Midbrain (tissue), 1 donor: ENCODE results near the gene RAET1G.
"Not testable (repeated sequence)": the region's sequence is repeated elsewhere in the genome, so short reads cannot be mapped to it uniquely, and the experiment has no call there.

Experiments used
- DNase-seq: peaks from one replicate; lab custom pipeline; 2025; lab: John Stamatoyannopoulos, UW

The RAET1G gene

GRCh38 chr6:149913540-149914240, 9.2 kb downstream of the RAET1G start:
- DNase-seq, result no peak

GRCh38 chr6:149913085-149913484, 9.8 kb downstream of the RAET1G start:
- DNase-seq, result no peak

- DNase-seq, result not testable (repeated sequence)
These were observed 10.2 kb downstream of the RAET1G start for GRCh38 chr6:149912680-149913079.

GRCh38 chr6:149910721-149911151, 12.2 kb downstream of the RAET1G start:
- no peak for DNase-seq

GRCh38 chr6:149909701-149910470, 13.0 kb downstream of the RAET1G start:
- DNase-seq, result no peak

GRCh38 chr6:149908480-149908879, 14.4 kb downstream of the RAET1G start:
- not testable (repeated sequence) for DNase-seq

- no peak for DNase-seq
These were observed 15.6 kb downstream of the RAET1G start for GRCh38 chr6:149907317-149907716.

- no peak for DNase-seq
These were observed 16.5 kb downstream of the RAET1G start for GRCh38 chr6:149906405-149906804.

GRCh38 chr6:149905911-149906371, 17.0 kb downstream of the RAET1G start:
- no peak for DNase-seq

GRCh38 chr6:149905371-149905910, 17.5 kb downstream of the RAET1G start:
- DNase-seq, result no peak

- no peak for DNase-seq
These were observed 18.1 kb downstream of the RAET1G start for GRCh38 chr6:149904661-149905370.

GRCh38 chr6:149903938-149904611, 18.8 kb downstream of the RAET1G start:
- no peak for DNase-seq

- DNase-seq, result no peak
These were observed 21.3 kb downstream of the RAET1G start for GRCh38 chr6:149901444-149902140.

- DNase-seq, result no peak
These were observed 22.1 kb downstream of the RAET1G start for GRCh38 chr6:149900620-149901443.

- DNase-seq, result no peak
These were observed 22.8 kb downstream of the RAET1G start for GRCh38 chr6:149899926-149900619.

GRCh38 chr6:149899486-149899885, 23.4 kb downstream of the RAET1G start:
- no peak for DNase-seq

GRCh38 chr6:149898966-149899365, 24.0 kb downstream of the RAET1G start:
- DNase-seq, result no peak

GRCh38 chr6:149897855-149898744, 24.8 kb downstream of the RAET1G start, which contains the start of gene RAET1E:
Gene RAET1E (minus strand): TSS chr6:149898113. CDS start chr6:149890901, 7,212 bp downstream.
- DNase-seq, result no peak
